GM12874 (cell line): Measurements from ENCODE around the gene GGA1.

Experiments
- CTCF ChIP-seq: IDR thresholded peaks from 2 replicates; pipeline ENCODE4 v1.5.1; 2011; ENCODE audit warnings: low read depth, mild to moderate bottlenecking, control low read depth, low read length, moderate library complexity; ENCODE audit not compliant: insufficient read depth

The GGA1 gene

GRCh38 chr22:37664249-37665101, 55.8 kb downstream of the GGA1 start:
- TF ChIP-seq CTCF, result no peak

- TF ChIP-seq CTCF, result no peak
Observed at GRCh38 chr22:37665487-37665886, 56.9 kb downstream of the GGA1 start.

GRCh38 chr22:37669586-37669985, 61.0 kb downstream of the GGA1 start:
- TF ChIP-seq CTCF, result no peak

- TF ChIP-seq CTCF, result peak; percentile 32
Observed at GRCh38 chr22:37672206-37672919, 63.7 kb downstream of the GGA1 start.

GRCh38 chr22:37672920-37673455, 64.4 kb downstream of the GGA1 start:
- no peak for TF ChIP-seq CTCF

- TF ChIP-seq CTCF, result no peak
Observed at GRCh38 chr22:37674248-37674647, 65.6 kb downstream of the GGA1 start.

- TF ChIP-seq CTCF, result no peak
Observed at GRCh38 chr22:37674951-37675929, 66.6 kb downstream of the GGA1 start, which contains the start of gene LGALS1. LGALS1 (plus strand) TSS chr22:37675636; CDS start chr22:37675703, 67 bp downstream.
